WERI-Rb-1 (cell line): ENCODE measurements around the gene LMTK3.

Experiments
- DNase-seq: peaks from one replicate; pipeline ENCODE4 v3.0.0-alpha.2; 2020
- H3K27ac ChIP-seq: fragments of 250-450 bp; sonication (Bioruptor Pico); 2 replicates; pipeline ENCODE4 v1.5.1; 2020; ENCODE audit warnings: mild to moderate bottlenecking, moderate library complexity
- H3K27me3 ChIP-seq: fragments of 250-450 bp; sonication (Bioruptor Pico); 2 replicates; pipeline ENCODE4 v1.5.1; 2021; ENCODE audit warnings: mild to moderate bottlenecking, low read depth, moderate library complexity; ENCODE audit not compliant: insufficient read depth, severe bottlenecking
- H3K36me3 ChIP-seq: fragments of 250-450 bp; sonication (Bioruptor Pico); 2 replicates; pipeline ENCODE4 v1.5.1; 2020; ENCODE audit warnings: mild to moderate bottlenecking, moderate library complexity
- H3K4me3 ChIP-seq: 2 replicates; pipeline ENCODE4 v1.5.1; 2011; ENCODE audit warnings: low read depth, mild to moderate bottlenecking, control low read depth, low read length
- H3K9me3 ChIP-seq: fragments of 250-450 bp; sonication (Bioruptor Pico); 2 replicates; pipeline ENCODE4 v1.5.1; 2021; ENCODE audit warnings: mild to moderate bottlenecking, moderate library complexity; ENCODE audit not compliant: severe bottlenecking
- CTCF ChIP-seq: IDR thresholded peaks from 2 replicates; pipeline ENCODE4 v1.5.1; 2011; ENCODE audit warnings: low read depth, mild to moderate bottlenecking, control low read depth, inconsistent platforms, low read length

The LMTK3 gene

DNA sequence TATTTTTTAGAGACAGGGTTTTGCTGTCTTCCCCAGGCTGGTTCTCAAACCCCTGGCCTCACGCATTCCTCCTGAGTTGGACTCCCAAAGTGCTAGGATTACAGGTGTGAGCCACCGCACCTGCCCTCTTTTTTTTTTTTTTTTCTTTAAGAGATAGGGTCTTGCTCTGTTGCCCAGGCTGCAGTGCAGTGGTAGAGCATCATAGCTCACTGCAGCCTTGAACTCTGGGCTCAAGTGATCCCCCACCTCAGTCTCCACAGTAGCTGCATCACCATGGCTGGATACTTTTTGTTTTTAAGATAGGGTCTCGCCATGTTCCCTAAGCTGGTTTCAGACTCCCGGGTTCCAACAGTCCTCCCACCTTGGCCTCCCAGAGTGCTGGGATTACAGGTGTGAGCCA is 54.8 kb downstream of the LMTK3 start:
- H3K4me3 ChIP-seq, result no peak overlapping the region
- no peaks in the 10 kb centered on the region for H3K27me3 ChIP-seq
- no peak for DNase-seq
- H3K27ac ChIP-seq, result no peak overlapping the region
- no peaks in the 10 kb centered on the region for H3K9me3 ChIP-seq
- peaks cover 30% of the 10 kb centered on the region for H3K36me3 ChIP-seq
- no peak for TF ChIP-seq CTCF

DNA sequence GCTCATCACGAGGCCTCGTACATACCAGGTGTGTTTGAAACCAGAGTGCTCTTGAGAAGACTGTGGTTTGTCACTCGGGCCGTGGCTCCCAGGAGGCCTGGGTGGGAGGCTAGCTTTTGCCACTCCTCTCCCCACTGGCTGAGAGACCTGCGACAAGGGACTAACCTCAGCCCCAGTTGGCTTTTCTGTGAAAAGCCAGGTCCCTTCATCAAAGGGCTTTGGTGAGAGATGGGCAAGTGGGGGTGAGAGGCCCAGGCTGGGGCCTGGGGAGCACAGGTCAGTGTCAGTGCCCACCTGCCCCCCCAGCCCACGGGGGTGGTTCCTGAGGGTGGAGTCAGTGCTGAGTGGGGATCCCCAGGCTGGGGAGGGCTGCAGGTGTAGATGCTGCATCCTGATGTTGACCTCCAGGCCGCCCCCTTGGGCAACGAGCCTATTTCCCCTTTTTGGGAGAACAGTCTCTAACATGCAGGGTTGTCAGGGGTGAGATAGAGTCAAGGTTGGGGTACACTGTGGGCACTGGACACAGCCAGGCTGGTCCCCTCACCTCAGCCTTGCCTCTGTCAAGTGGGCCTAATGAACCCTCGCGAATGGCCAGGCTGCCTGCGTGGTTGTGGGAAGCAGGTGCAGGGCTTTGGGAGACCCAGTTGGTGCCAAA is 55.6 kb downstream of the LMTK3 start:
- Histone ChIP-seq H3K9me3 (no peaks in the 10 kb centered on the region), H3K27me3 (no peaks in the 10 kb centered on the region), H3K27ac (no peak overlapping the region), H3K36me3 (peaks cover 36% of the 10 kb centered on the region), H3K4me3 (no peak overlapping the region)
- TF ChIP-seq CTCF, result no peak
- DNase-seq, result no peak

DNA sequence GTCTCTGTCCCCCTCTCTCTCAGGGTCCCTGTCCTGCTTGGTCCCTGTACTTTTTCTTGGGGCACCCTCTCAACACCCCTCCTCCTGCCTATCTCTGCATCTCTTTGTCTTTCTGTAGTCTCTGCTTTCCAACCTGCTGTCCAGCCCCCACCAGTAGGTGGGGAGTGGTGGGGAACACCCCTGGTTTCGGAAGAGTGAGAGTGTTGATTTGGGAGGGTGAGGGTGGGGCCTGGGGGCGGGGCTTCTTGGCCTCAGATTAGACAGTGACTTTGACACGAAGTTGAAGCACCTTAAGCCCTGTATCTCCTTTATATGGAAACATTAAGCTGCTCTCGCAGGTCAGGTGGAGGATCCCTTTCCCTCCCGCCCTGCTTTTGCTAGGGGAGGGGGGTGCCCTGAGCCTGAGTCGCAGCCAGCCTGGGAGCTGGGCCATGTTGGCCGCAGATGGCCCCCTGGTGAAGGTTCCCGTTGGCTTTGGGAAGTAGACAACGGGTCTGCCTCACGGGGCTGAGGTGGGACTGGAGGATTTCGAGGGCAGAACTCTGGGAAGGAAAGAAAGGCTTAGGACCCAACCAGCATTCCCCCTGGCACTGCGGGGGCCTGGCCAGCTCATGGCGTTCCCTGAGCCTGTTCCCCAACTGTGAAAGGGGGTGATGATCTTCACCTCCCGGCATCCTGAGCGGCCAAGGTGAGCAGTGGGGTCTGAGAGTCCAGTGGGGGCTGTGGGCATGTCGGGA is 56.3 kb downstream of the LMTK3 start, which contains the start of gene KCNJ14:
TSS of gene KCNJ14 (plus strand) at position 404 of the 737 bp plus-strand sequence. CDS start 6,151 bp downstream, outside the sequence.
- Histone ChIP-seq H3K27me3 (no peaks in the 10 kb centered on the region), H3K9me3 (no peaks in the 10 kb centered on the region), H3K4me3 (no peak within 1 kb of the TSS), H3K27ac (no peak within 1 kb of the TSS), H3K36me3 (peaks cover 43% of the 10 kb centered on the region)
- no peak for DNase-seq
- TF ChIP-seq CTCF, result no peak

DNA sequence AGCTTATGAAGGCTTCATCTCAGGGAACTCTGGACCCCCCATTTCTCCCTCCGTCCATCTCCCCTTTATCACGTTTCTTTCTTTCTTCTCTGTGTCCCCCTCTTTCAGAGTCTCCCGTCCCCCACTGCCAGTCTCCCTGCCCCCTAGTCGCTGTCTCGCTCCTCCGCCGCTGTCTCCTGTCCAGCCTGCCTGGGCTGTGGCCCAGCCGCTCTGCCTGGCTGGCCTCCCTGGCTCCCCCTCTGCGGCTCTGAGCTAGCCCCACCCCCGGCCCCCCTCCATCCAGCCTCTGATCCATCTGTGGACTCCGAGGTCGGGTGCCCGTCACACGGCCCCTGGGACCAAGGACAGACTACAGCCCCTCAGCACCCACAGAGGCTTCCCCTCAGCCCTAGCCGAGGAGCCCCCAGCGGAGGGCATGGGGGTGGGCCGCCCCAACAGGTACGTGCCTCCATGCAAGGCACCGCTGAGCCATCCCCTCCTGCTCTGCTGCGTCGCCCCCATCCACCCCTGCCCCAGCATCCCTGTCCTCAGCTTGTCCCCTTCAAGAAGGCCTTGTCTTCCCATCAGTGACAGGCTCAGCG is 57.4 kb downstream of the LMTK3 start:
- DNase-seq, result no peak
- TF ChIP-seq CTCF, result no peak
- H3K4me3 ChIP-seq, result no peak overlapping the region
- no peak overlapping the region for H3K27ac ChIP-seq
- H3K9me3 ChIP-seq, result no peaks in the 10 kb centered on the region
- no peaks in the 10 kb centered on the region for H3K27me3 ChIP-seq
- peaks cover 48% of the 10 kb centered on the region for H3K36me3 ChIP-seq

DNA sequence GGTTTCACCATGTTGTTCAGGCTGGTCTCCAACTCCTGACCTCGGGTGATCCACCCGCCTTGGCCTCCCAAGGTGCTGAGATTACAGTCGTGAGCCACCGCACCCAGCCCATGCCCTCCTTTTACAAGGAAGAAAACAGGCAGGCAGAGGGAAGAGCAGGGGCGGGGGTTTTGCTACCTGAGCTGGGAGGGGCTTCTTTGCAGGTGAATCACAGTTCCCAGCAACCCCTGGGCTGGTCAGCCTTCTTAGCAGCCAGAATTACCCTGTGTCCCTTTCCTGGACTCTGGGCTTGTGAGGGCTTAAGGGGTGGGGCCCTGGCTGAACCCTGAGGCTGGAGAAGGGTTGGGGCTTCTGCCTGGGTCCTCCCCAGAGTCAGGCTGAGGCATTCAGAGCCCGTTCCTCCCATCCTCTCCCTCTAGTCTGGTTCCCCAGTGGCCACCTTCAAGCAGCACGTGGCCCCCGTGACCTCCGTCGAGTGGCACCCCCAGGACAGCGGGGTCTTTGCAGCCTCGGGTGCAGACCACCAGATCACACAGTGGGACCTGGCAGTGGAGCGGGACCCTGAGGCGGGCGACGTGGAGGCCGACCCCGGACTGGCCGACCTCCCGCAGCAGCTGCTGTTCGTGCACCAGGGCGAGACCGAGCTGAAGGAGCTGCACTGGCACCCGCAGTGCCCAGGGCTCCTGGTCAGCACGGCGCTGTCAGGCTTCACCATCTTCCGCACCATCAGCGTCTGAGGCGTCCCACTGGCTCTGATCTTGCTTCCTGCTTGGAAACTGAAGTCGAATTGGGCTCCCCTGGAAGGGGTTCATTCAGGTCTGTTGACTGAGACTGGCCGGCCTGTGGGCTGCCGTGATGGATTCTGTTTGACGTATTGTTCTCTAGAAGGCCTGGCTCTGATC is 59.1 kb downstream of the LMTK3 start:
- no peaks in the 10 kb centered on the region for H3K27me3 ChIP-seq
- DNase-seq, result no peak
- H3K9me3 ChIP-seq, result no peaks in the 10 kb centered on the region
- no peak for TF ChIP-seq CTCF
- no peak overlapping the region for H3K4me3 ChIP-seq
- peaks cover 58% of the 10 kb centered on the region for H3K36me3 ChIP-seq
- no peak overlapping the region for H3K27ac ChIP-seq
